ENCODE results near the gene CLCN5.

Gene CLCN5

GRCh38 chrX:49922291-49923241, at the start of gene CLCN5:
CLCN5 (plus strand) TSS chrX:49922596; CDS start chrX:49925299, 2,703 bp downstream.
- in situ Hi-C loops (cut with MboI; ENCODE audit: low sequenced_read_pairs), result loop anchor here (25.0 kb wide), 2 partner anchors 165 to 665 kb away; no protein-coding TSS in a partner anchor

- in situ Hi-C loops (cut with MboI; ENCODE audit: low sequenced_read_pairs), result no loop called here
These were observed 45.6 kb upstream of the CLCN5 start for GRCh38 chrX:49876750-49877149.

- in situ Hi-C loops (cut with MboI; ENCODE audit: low sequenced_read_pairs), result no loop called here
These were observed 44.8 kb upstream of the CLCN5 start for GRCh38 chrX:49877397-49878101.

GRCh38 chrX:49878128-49878833, 44.1 kb upstream of the CLCN5 start:
- in situ Hi-C loops (cut with MboI; ENCODE audit: low sequenced_read_pairs), result no loop called here

GRCh38 chrX:49878834-49879655, 43.4 kb upstream of the CLCN5 start, which contains the start of gene USP27X:
USP27X (plus strand) TSS chrX:49879484; CDS start chrX:49880308, 824 bp downstream.
- in situ Hi-C loops (cut with MboI; ENCODE audit: low sequenced_read_pairs), result no loop called here

- in situ Hi-C loops (cut with MboI; ENCODE audit: low sequenced_read_pairs), result no loop called here
These were observed 42.6 kb upstream of the CLCN5 start for GRCh38 chrX:49879656-49880277.

- in situ Hi-C loops (cut with MboI; ENCODE audit: low sequenced_read_pairs), result no loop called here
These were observed 41.7 kb upstream of the CLCN5 start for GRCh38 chrX:49880668-49881067.

GRCh38 chrX:49884290-49884862, 38.0 kb upstream of the CLCN5 start:
- in situ Hi-C loops (cut with MboI; ENCODE audit: low sequenced_read_pairs), result no loop called here

- in situ Hi-C loops (cut with MboI; ENCODE audit: low sequenced_read_pairs), result no loop called here
These were observed 29.9 kb upstream of the CLCN5 start for GRCh38 chrX:49892542-49892941.

- in situ Hi-C loops (cut with MboI; ENCODE audit: low sequenced_read_pairs), result no loop called here
These were observed 25.4 kb upstream of the CLCN5 start for GRCh38 chrX:49896951-49897350.

GRCh38 chrX:49901048-49901447, 21.3 kb upstream of the CLCN5 start:
- in situ Hi-C loops (cut with MboI; ENCODE audit: low sequenced_read_pairs), result loop anchor here (25.0 kb wide), 2 partner anchors 186 to 686 kb away; no protein-coding TSS in a partner anchor

- in situ Hi-C loops (cut with MboI; ENCODE audit: low sequenced_read_pairs), result loop anchor here (25.0 kb wide), 2 partner anchors 177 to 677 kb away; no protein-coding TSS in a partner anchor
These were observed 12.1 kb upstream of the CLCN5 start for GRCh38 chrX:49910344-49910743.

GRCh38 chrX:49912086-49912485, 10.3 kb upstream of the CLCN5 start:
- in situ Hi-C loops (cut with MboI; ENCODE audit: low sequenced_read_pairs), result loop anchor here (25.0 kb wide), 2 partner anchors 175 to 675 kb away; no protein-coding TSS in a partner anchor

GRCh38 chrX:49912861-49913260, 9.5 kb upstream of the CLCN5 start:
- in situ Hi-C loops (cut with MboI; ENCODE audit: low sequenced_read_pairs), result loop anchor here (25.0 kb wide), 2 partner anchors 174 to 674 kb away; no protein-coding TSS in a partner anchor

- in situ Hi-C loops (cut with MboI; ENCODE audit: low sequenced_read_pairs), result loop anchor here (25.0 kb wide), 2 partner anchors 172 to 672 kb away; no protein-coding TSS in a partner anchor
These were observed 6.8 kb upstream of the CLCN5 start for GRCh38 chrX:49915361-49916222.

GRCh38 chrX:49919617-49920016, 2.8 kb upstream of the CLCN5 start:
- in situ Hi-C loops (cut with MboI; ENCODE audit: low sequenced_read_pairs), result loop anchor here (25.0 kb wide), 2 partner anchors 168 to 668 kb away; no protein-coding TSS in a partner anchor

GRCh38 chrX:49921109-49921508, 1.3 kb upstream of the CLCN5 start:
- in situ Hi-C loops (cut with MboI; ENCODE audit: low sequenced_read_pairs), result loop anchor here (25.0 kb wide), 2 partner anchors 166 to 666 kb away; no protein-coding TSS in a partner anchor

GRCh38 chrX:49925176-49925575, 2.8 kb downstream of the CLCN5 start:
- in situ Hi-C loops (cut with MboI; ENCODE audit: low sequenced_read_pairs), result no loop called here

All from HL-60/S4 (cell line).